BLaER1 treated with 17β-estradiol and CSF1 and Interleukin-3, amounts not matched to agents 10 nM and 100 nM (cell line): Measurements from ENCODE around the gene CRISP3.

Source experiments
- H3K27ac ChIP-seq, 11 experiments: shearing (Covaris generic); formaldehyde crosslinking; 2 replicates each; pipeline ENCODE4 v1.8.1; 2022
- H3K27me3 ChIP-seq, 11 experiments: shearing (Covaris generic); formaldehyde crosslinking; 2 replicates each; pipeline ENCODE4 v1.8.1; 2022
- H3K36me3 ChIP-seq, 11 experiments: shearing (Covaris generic); formaldehyde crosslinking; 2 replicates each; pipeline ENCODE4 v1.8.1; 2022
- H3K4me1 ChIP-seq, 10 experiments: shearing (Covaris generic); formaldehyde crosslinking; 2 replicates each; pipeline ENCODE4 v1.8.1; 2022
- H3K4me2 ChIP-seq, 11 experiments: shearing (Covaris generic); formaldehyde crosslinking; 2 replicates each; pipeline ENCODE4 v1.8.1; 2022
- H3K4me3 ChIP-seq, 10 experiments: shearing (Covaris generic); formaldehyde crosslinking; 2 replicates each; pipeline ENCODE4 v1.8.1; 2022
- H3K9ac ChIP-seq, 11 experiments: shearing (Covaris generic); formaldehyde crosslinking; 2 replicates each; pipeline ENCODE4 v1.8.1; 2022
- H3K9me3 ChIP-seq, 11 experiments: shearing (Covaris generic); formaldehyde crosslinking; replicated peaks in 1 of 11; 2 replicates each; pipeline ENCODE4 v1.8.1; 2022
- H4K20me1 ChIP-seq, 11 experiments: shearing (Covaris generic); formaldehyde crosslinking; 2 replicates each; pipeline ENCODE4 v1.8.1; 2022
- Cebpa-rat ChIP-seq, 11 experiments: shearing (Covaris generic); IDR thresholded peaks; 2 replicates each; pipeline ENCODE4 v1.8.1; 2022

The CRISP3 gene

DNA sequence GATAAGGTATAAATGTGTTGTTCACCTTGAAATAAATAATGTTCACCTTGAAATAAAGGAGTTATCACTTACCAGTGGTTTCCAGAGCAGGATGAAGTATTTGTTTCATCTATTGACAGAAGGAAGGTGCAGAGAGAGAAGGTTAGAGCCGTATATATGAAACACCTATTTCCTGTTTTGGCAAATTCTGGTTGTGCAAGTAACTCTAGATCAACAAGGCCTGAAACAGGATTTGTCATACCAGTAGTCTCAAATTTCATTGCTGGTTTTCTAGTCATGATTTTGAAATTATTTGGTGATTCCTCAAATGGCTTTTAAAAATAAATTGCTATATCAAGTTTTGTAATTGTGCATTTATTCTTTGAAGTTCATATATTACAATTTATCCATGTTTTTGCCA lies at the start of gene CRISP3:
TSS of gene CRISP3 (minus strand) at position 130 of the 400 bp plus-strand sequence. CDS start at position 109, 21 bp downstream.
- no peak for TF ChIP-seq Cebpa-rat (IDR thresholded peaks at IDR 0.05)
- no peaks in the 10 kb centered on the region for H3K36me3 ChIP-seq
- H3K4me3 ChIP-seq, result no peak within 1 kb of the TSS
- H3K9me3 ChIP-seq, result no peaks in the 10 kb centered on the region
- H3K9ac ChIP-seq, result no peak within 1 kb of the TSS
- no peaks in the 10 kb centered on the region for H3K4me1 ChIP-seq
- H3K27ac ChIP-seq, result no peak within 1 kb of the TSS
- no peaks in the 10 kb centered on the region for H3K27me3 ChIP-seq
- no peaks in the 10 kb centered on the region for H4K20me1 ChIP-seq
- H3K4me2 ChIP-seq, result no peak within 1 kb of the TSS

DNA sequence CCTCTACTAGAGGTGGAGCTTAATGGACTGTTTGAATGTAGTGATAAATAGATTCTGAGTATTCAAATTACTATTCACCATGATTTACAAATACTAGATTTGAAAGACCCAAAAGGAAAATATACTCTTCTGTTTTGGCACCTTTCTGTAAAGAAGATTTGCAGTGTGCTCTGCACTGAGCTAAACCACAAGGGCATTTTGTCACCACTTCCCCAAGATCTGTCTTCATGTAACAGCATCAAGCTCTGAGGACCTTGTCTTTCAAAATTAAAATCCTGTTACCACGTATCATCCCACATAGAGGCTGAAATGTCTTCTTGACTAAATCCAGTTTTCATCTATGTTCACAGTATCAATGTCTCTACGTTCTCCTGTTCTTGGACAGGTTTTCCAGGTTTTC lies 46.2 kb upstream of the CRISP3 start:
- no peaks in the 10 kb centered on the region for H3K36me3 ChIP-seq
- H3K9ac ChIP-seq, result no peak overlapping the region
- H3K4me2 ChIP-seq, result no peak overlapping the region
- no peaks in the 10 kb centered on the region for H3K9me3 ChIP-seq
- no peaks in the 10 kb centered on the region for H3K4me1 ChIP-seq
- H3K27me3 ChIP-seq, result no peaks in the 10 kb centered on the region
- no peaks in the 10 kb centered on the region for H4K20me1 ChIP-seq
- no peak for TF ChIP-seq Cebpa-rat (IDR thresholded peaks at IDR 0.05)
- H3K27ac ChIP-seq, result no peak overlapping the region
- H3K4me3 ChIP-seq, result no peak overlapping the region

DNA sequence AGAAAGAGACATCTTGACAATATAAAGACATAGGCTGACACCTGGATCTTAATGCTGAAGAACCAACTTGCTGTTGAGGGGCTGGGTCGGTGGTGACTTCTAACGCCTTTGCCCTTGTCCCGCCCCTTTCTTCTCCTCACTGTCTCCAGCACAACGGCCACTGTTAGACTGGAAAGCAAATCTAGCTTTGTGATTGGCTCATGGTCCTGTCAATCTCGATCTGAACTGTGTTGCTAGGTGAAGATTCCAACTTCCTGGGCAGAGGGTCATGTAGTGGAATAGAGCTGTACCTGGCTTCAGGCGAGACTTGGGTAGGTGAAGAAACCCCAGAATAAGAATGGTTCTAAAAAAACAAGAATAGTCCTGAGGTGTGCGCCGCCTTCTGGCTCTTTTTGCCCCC lies 43.0 kb upstream of the CRISP3 start, which contains the start of gene PGK2:
TSS of gene PGK2 (minus strand) at position 110 of the 400 bp plus-strand sequence. CDS start at position 12, 98 bp downstream.
- Histone ChIP-seq H3K4me2 (no peak within 1 kb of the TSS), H3K36me3 (no peaks in the 10 kb centered on the region), H3K27me3 (no peaks in the 10 kb centered on the region), H3K27ac (no peak within 1 kb of the TSS), H3K9ac (no peak within 1 kb of the TSS), H4K20me1 (no peaks in the 10 kb centered on the region), H3K4me1 (no peaks in the 10 kb centered on the region), H3K4me3 (no peak within 1 kb of the TSS), H3K9me3 (no peaks in the 10 kb centered on the region)
- TF ChIP-seq Cebpa-rat (IDR thresholded peaks at IDR 0.05), result no peak

DNA sequence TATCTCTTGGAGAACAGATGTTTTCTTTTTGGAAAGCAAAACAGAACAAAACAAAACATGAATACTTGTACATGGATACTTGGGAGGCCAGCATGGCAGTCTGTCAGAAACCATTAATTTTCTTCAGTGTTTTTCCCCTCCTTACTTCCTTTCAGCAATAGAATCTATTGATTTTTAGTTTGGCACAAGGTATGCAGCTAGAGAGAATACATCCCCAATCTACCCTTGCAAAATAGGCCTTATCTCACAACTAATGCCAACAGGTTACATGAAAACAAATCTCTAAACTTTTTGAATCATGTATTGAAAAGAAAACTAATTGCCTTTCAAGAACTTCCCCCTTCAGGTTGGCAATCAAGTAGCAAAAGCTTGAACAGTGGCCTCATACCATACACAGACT lies 40.1 kb upstream of the CRISP3 start:
- Histone ChIP-seq H3K27me3 (no peaks in the 10 kb centered on the region), H4K20me1 (no peaks in the 10 kb centered on the region), H3K36me3 (no peaks in the 10 kb centered on the region), H3K9ac (no peak overlapping the region), H3K9me3 (no peaks in the 10 kb centered on the region), H3K4me2 (no peak overlapping the region), H3K4me3 (no peak overlapping the region), H3K27ac (no peak overlapping the region), H3K4me1 (no peaks in the 10 kb centered on the region)
- no peak for TF ChIP-seq Cebpa-rat (IDR thresholded peaks at IDR 0.05)

DNA sequence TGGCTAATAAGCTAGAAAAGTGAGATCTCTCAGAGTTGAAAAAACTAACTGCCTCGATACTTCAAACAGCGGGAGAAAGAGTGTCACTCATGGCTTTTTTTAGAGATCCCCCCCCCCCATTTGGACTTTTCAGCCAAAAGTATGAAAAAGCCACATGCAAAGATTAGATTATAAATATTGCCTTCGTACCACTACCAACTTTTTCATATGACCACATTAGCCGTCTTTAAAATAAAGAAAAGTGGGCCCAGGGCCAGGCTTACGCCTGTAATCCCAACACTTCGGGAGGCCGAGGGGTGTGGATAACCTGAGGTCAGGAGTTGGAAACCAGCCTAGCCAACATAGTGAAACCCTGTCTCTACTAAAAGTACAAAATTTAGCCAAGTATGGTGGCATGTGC lies 38.5 kb upstream of the CRISP3 start:
- Histone ChIP-seq H3K9ac (no peak overlapping the region), H3K4me1 (no peaks in the 10 kb centered on the region), H3K4me2 (no peak overlapping the region), H3K27me3 (no peaks in the 10 kb centered on the region), H3K9me3 (no peaks in the 10 kb centered on the region), H3K27ac (no peak overlapping the region), H3K36me3 (no peaks in the 10 kb centered on the region), H3K4me3 (no peak overlapping the region), H4K20me1 (no peaks in the 10 kb centered on the region)
- no peak for TF ChIP-seq Cebpa-rat (IDR thresholded peaks at IDR 0.05)

DNA sequence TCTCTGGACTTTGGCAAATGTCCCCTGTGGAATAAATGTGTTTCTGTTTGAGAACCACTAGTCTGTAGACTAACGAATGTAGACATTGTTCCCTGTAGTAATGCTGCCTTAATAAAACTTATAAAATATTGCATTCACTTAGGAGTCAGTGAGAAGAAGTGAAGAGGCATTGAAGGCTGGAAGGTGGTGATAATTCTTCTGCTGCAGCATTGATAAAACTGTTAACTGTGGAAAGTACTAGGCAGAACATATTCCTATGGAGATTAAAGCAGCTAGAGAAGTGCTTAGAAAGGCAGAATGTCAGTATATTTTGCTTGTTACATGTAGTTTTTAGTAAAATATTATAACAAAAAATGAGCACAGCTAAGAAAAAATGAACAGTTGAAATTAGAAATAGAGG lies 38.1 kb upstream of the CRISP3 start:
- Histone ChIP-seq H3K4me1 (no peaks in the 10 kb centered on the region), H3K4me3 (no peak overlapping the region), H3K9me3 (no peaks in the 10 kb centered on the region), H4K20me1 (no peaks in the 10 kb centered on the region), H3K27ac (no peak overlapping the region), H3K4me2 (no peak overlapping the region), H3K36me3 (no peaks in the 10 kb centered on the region), H3K9ac (no peak overlapping the region), H3K27me3 (no peaks in the 10 kb centered on the region)
- no peak for TF ChIP-seq Cebpa-rat (IDR thresholded peaks at IDR 0.05)

GRCh38 chr6:49776444-49776843 lies 32.3 kb upstream of the CRISP3 start:
- peaks cover 0 to 9% (median 0%) of the 10 kb centered on the region in 10 experiments; a peak in 1 of 20 replicates for H3K4me1 ChIP-seq
- no peak overlapping the region for H3K27ac ChIP-seq

GRCh38 chr6:49775043-49775442 lies 30.9 kb upstream of the CRISP3 start:
- Histone ChIP-seq H3K4me2 (no peak overlapping the region), H4K20me1 (no peaks in the 10 kb centered on the region), H3K9ac (no peak overlapping the region), H3K4me3 (no peak overlapping the region), H3K27me3 (no peaks in the 10 kb centered on the region), H3K4me1 (peaks cover 0 to 9% (median 0%) of the 10 kb centered on the region in 10 experiments; a peak in 1 of 20 replicates), H3K36me3 (no peaks in the 10 kb centered on the region), H3K27ac (no peak overlapping the region), H3K9me3 (no peaks in the 10 kb centered on the region)
- TF ChIP-seq Cebpa-rat (IDR thresholded peaks at IDR 0.05), result no peak

More at GRCh38 chr6:49776444-49776843, 32.3 kb upstream of the CRISP3 start:
- no peak for TF ChIP-seq Cebpa-rat (IDR thresholded peaks at IDR 0.05)
- Histone ChIP-seq H3K27me3 (no peaks in the 10 kb centered on the region), H3K4me3 (no peak overlapping the region), H3K4me2 (no peak overlapping the region), H3K36me3 (no peaks in the 10 kb centered on the region), H3K9ac (no peak overlapping the region), H3K9me3 (no peaks in the 10 kb centered on the region), H4K20me1 (no peaks in the 10 kb centered on the region)

GRCh38 chr6:49772285-49772684 lies 28.1 kb upstream of the CRISP3 start:
- H3K27ac ChIP-seq, result no peak overlapping the region
- H3K9ac ChIP-seq, result no peak overlapping the region
- H3K4me3 ChIP-seq, result no peak overlapping the region
- TF ChIP-seq Cebpa-rat (IDR thresholded peaks at IDR 0.05), result no peak
- no peak overlapping the region for H3K4me2 ChIP-seq
- no peaks in the 10 kb centered on the region for H3K27me3 ChIP-seq
- no peaks in the 10 kb centered on the region for H3K9me3 ChIP-seq
- H4K20me1 ChIP-seq, result no peaks in the 10 kb centered on the region
- no peaks in the 10 kb centered on the region for H3K36me3 ChIP-seq
- peaks cover 0 to 9% (median 0%) of the 10 kb centered on the region in 10 experiments; a peak in 1 of 20 replicates for H3K4me1 ChIP-seq

- no peak overlapping the region for H3K4me2 ChIP-seq
- no peak overlapping the region for H3K4me3 ChIP-seq
- no peaks in the 10 kb centered on the region for H3K4me1 ChIP-seq
- no peak overlapping the region for H3K9ac ChIP-seq
- no peak for TF ChIP-seq Cebpa-rat (IDR thresholded peaks at IDR 0.05)
- no peak overlapping the region for H3K27ac ChIP-seq
- no peaks in the 10 kb centered on the region for H3K36me3 ChIP-seq
- H3K27me3 ChIP-seq, result no peaks in the 10 kb centered on the region
- H4K20me1 ChIP-seq, result no peaks in the 10 kb centered on the region
- H3K9me3 ChIP-seq, result no peaks in the 10 kb centered on the region
Observed at GRCh38 chr6:49766762-49767161, 22.6 kb upstream of the CRISP3 start.
